HG03469 (cell line): Measurements from ENCODE around the gene NIPSNAP3A.

Experiments used
- ATAC-seq: cut with Tn5 transposase; IDR thresholded peaks from one replicate; pipeline ENCODE4 v1.9.1; 2021; ENCODE audit warnings: mild to moderate bottlenecking, moderate library complexity, moderate number of reproducible peaks; ENCODE audit not compliant: unreplicated experiment

Gene NIPSNAP3A

DNA sequence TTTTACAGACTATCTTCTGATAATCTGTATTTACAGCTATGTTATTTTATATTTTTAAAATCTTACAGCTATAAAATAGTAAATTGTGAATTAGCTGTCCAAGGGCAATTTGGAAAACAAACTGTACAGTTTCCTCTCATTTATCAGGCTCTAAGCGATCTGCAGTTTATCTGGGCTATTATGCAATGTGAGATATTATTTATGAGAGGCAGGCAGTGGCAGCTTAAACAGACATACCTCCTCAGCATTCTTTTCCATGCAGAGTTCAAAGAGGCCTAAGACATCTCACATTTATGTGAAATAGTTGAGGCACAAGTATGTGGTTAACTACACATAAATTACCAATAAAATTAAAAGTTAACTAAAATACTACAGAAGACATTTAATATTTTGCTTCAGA lies 26.6 kb downstream of the NIPSNAP3A start:
- ATAC-seq, result no peak

GRCh38 chr9:104774831-104775573 lies 27.5 kb downstream of the NIPSNAP3A start:
- peak; percentile 78 for ATAC-seq

GRCh38 chr9:104775574-104775936 lies 28.1 kb downstream of the NIPSNAP3A start:
- ATAC-seq, result peak; percentile 47

DNA sequence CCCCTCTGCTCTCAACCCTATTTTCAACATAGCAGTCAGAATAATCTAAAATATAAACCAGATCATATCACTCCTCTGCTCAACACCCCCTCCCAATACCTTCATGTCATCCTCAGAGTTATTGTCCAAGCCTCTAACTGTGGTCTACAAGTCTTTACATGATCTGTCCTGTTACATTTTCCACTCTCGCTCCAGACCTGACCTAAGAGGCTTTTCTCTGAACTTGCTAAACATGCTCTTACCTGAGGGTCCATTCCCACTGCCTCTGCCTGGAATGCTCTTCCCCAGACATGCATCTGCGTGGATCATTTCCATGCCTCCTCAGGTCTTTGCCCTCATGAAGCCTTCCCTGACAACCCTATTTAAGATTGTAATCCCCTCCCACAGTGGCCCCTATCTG lies 28.5 kb downstream of the NIPSNAP3A start:
- ATAC-seq, result no peak

DNA sequence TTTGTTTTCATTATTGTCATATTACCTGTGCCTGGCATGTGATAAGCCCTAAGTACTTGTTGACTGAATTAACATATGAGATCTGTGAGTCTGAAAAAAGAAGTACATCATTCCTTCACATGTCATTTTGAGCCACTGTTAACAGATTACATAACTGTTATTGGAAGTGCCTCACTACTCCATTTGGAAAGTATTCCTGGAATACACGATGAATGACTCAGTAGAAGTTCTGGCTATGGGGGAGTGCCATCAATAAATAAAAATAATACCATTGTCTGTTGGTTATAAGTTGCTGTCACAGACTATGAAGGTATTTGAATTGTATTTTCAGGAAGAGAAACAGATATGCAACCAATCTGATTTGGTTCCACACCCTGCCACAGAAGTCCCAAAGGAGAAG lies 29.3 kb downstream of the NIPSNAP3A start:
- ATAC-seq, result no peak

DNA sequence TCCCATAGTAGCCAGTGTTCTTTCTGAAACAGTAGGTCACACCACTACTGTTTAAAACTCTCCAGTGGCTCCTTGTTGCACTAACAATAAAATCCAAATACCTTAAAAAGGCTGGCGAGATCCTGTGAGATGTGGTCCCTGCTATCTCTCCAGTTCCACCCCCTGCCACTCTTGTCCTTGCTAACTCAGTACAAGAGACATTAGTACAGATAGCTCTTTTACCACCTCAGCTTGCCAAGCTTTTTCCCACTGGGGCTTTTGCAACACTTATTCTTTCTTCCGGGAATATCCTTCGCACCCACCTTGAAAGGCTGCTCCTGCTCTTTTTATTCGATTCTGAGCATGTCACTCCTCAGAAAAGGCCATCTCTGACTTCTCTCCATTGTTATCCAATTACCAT lies 31.3 kb downstream of the NIPSNAP3A start:
- ATAC-seq, result no peak

DNA sequence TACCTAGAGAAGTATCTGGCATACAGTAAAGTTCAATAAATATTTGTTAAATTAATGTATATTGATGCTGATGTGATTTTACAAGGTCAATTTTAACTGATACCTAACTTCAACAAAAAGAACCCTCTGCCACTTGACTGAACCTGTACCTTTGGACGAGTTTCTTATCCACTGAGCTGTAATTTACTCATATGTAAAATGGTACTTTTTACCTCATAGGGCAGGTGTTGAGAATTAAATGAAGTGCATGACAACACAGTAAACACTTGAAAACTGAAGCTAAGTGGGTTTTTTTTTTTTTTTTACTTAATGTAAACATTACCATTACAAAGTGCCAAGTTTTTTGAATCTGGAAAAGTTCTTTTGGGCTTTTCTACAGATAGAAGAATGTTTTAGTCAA lies 31.9 kb downstream of the NIPSNAP3A start:
- no peak for ATAC-seq

GRCh38 chr9:104779946-104780535 lies 32.6 kb downstream of the NIPSNAP3A start:
- ATAC-seq, result no peak

DNA sequence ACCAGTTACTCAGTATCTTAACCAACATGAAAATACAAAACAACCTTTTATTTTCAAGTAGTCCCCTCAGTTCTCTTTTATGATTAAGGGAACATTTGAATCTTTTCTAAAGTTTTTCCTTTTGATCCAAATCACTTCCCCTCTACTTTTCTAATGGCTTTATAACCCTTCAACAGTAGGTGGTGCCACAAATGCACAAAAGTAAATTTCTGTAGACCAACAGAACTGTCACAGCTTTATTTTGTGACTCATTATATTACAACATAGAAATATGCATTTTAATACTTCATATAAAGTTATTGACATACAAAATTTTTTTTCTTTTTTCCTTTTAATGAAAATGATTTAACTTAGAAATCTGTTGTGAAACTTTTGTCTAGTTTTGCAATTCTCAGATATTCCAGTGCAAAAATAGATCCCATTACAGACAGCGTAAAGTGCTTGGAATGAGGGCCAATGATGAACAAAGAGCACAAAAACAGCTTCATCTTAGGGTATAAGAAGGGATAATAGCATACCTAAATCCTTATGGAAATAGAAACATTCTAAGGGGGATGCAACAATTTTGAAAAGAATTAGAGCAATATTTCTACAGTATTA lies 33.4 kb downstream of the NIPSNAP3A start:
- peak; percentile 40 for ATAC-seq

DNA sequence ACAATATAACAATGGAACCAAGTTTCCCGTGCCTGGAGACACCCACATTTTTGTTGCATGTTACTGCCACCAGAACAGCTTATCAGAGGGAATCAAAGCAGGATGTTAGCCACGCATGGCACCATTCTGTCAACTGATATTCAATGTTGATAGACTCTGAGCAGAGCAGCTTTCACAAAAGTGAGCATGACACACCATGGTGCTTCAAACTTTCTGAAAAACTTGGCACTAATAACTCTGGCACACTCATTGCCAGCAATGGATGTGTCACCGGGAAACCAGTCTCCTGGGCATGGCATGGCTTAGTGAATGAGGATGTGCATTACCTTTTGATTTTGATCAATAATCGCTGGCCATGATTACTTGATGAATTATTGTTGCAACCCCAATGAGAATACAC lies 36.1 kb downstream of the NIPSNAP3A start:
- no peak for ATAC-seq

- ATAC-seq, result peak; percentile 49
These were observed 36.6 kb downstream of the NIPSNAP3A start for GRCh38 chr9:104784098-104784497.

DNA sequence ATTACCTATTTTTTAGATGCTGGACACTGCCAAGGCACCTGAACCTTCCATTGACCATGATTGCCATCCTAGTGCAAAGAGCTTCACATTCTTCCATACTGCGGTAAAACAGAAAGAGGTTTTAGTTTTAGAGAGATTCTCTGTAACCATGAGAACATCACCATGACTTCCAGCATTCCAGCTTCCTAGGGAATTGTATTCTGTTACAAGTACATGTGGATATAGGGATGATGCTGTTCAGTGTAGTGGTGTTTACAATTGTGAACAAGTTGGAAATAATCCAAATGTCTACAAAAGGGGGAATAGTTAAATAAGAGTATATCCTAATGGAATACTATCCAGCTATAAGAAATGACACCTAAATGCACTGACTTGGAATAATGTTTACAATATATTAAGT lies 38.8 kb downstream of the NIPSNAP3A start:
- ATAC-seq, result no peak

DNA sequence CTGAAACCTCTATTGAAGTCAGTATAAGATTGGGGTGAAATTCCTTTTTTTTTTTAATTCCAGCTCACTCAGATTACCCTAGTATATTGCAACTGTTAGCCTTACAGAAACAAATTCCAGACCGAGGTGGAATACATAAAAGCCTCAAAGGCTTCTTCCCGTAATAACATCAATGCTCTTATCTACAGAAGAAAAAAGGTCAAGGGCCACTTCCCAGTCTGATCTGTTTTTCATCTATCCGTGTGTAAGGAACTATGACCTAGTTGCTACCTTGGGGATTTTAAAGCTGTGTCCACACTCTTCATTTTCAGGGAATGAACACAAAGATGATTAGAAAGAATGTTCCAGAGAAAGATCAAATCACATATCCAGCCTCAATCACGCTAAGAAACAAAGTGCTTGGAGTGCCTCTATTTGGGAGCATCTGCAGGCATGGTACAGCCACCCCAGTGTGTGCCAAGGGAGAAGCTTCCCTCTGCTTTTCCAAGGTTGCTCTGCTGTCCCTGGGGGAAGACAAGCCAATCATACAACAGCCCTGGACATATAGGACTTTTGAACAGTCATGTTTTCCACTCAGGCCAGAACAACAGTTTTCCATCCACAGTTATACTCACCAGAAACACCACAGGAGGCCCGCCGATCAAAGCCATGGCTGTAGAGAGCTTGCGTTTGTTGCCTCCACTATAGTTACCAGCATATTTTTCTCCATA lies 40.0 kb downstream of the NIPSNAP3A start:
- ATAC-seq, result no peak

DNA sequence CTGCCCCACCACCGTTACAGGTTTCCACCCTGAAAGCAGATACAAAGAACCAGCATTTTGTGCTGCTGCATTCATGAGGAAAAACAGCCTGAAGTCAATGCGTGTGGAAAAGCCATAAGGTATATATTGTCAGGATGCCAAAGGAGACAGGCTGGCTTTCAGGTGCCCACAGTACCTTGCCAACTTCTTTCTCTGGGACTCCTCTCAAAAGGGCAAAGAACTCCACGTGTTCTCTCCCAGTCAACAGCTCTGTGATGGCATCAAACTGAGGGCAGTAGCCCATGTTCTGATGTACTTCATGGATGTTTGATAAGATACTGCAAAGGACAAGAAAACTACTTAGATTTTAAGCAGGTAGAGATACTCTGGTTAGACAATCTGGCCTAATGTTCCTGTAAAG lies 40.8 kb downstream of the NIPSNAP3A start:
- ATAC-seq, result no peak

- ATAC-seq, result no peak
These were observed 46.6 kb downstream of the NIPSNAP3A start for GRCh38 chr9:104794070-104794469.

DNA sequence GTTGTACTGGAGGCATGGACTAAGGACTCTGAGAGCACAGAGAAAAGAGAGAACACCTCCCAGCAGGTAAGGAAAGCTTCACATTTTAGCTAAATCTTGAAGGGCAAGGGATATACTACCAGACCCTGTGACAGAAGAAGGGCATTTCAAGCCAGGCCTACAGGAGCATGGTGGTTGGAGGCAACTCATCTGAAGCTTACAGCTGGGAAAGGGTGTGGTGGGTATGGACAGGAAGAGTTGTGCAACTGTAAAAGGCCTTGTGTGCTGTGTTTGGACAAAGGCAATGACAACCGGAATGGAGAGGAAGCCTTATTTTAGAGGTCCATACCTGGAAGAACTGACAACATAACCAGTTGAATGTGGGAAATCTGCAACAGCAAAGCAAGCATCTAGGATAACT lies 47.6 kb downstream of the NIPSNAP3A start:
- ATAC-seq, result no peak

DNA sequence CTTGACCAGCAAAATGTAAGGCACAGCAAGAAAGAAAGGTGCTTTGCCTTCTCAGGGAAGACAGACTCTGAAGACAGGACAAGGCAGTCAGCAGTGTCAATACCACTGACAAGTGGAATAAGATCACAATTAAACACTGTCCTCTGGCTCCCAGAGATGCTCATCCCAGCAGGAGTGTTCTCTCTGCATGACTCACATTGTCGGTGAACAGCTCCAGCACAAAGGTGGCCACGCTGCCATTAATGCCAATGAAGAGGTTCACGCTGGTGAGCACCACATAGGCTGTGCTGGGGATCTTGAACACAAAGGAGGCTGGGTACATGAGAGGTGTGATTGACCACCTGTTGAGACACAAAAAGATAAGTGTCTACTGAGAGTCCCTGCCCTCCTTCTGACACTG lies 48.4 kb downstream of the NIPSNAP3A start:
- no peak for ATAC-seq

DNA sequence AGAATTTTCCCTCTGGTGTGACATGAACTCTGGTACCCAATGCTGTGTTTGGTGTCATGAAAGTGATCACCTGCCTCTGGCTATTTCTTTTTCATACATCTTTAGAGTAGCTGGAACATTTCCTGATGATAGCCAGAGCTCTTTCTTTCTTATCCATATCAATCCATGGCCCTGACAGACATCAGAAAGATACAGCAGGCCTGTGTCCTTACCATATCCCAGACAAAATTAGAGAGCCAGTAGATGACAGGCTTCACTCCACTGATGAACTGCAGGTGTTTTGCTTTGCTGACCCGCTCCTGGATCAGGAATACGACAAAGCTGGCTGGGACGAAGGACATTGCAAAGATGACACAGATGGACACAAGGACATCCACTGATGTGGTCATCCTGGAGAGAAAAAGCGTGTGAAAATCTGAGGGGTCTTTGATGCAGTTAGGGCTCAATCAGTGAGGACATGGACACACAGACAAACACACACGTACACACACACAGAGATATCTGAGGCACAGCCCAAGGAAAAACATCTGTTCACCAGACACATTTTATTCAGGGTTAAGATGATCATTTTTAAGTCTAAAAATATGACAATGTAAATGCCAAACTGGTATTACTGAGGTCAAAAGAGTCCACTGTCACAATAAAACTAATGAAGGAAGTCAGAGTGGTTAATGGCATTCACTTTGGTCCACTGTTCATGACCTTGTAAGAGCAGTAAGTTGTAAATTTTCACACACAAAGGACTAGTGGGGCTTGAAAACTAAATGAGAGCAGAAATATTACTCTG lies 50.9 kb downstream of the NIPSNAP3A start:
- no peak for ATAC-seq

GRCh38 chr9:104800068-104800785 lies 52.7 kb downstream of the NIPSNAP3A start:
- no peak for ATAC-seq

DNA sequence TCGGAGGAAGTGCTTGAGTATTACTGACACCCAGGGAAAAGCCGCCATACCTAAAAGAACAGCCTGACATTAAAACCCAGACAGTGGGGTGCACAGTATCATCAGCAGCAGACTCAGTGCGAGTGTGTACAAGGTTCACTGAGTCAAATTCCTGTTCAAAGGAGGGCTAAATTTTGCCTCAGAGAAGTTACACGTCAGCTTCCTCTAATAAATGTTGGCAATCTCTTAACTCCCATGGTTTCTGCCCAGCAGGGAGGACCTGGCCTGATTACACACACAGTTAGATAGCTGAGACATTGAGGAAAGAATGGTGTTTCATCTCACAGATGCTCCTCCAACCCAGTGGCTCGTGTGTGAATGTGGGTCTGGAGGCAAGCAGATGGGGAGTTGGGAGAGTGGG lies 54.6 kb downstream of the NIPSNAP3A start:
- ATAC-seq, result no peak
